Measurements from ENCODE around the gene ADK.

ADK gene

DNA sequence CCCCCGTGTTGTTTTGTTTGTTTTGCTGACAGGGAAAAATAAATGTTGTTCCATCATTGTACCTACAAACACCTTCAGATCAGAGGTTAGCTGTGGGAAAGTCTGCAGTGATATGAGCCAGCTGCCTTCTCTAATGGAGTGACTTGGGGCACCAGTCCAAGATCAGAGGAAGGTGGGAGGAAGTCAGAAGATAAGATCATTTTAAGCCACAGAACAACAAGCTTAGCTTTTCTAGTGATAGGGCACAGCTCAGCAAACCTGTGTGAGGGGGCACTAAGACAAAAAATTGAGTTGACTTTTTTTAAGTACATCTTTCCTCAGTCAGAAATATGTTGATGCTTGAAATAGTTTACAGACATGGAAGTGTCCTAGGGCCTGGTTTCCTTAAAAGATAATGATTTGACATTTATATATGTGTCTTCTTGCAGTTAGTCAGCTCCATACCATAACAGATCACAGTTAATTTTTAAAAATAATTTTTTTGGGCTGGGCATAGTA is 435.1 kb downstream of the ADK start:
- H3K4me3 ChIP-seq (IDR thresholded peaks at IDR 0.05; ENCODE audit: insufficient read depth, low read depth, low read length): no peak overlapping the region

DNA sequence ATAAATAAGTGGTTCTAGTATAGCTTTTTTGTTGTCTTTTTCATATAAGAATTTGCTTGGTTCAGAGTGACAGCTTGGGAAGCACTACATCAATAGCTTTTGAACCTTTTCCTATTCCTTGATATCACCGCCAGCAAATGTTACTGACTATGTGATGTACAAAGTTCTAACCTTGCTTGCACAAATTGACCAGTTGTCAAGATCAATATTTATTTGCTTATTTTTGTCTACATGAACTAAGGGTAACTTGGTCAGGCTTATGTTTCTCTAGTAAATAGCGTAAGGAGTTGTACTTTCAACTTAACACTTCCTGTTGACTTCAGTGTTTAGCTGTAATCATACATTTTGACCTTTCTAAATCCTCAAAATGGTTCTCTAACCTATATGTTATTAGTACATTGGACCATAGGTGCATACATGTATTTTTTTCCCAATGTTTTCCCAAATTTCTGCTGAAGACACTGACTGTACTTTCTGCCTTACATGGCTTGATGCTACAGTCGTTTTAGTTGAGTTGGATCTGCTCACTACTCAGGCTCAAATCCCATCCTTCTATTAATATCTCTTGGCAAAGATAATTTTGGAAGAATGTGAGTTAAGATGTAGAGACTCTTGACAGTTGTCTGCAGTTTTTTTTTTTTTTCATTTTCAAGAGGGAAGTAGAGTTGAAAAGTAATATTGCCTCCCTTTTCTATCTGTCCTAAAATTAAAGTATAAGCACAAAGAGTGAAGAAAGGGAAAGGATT is 436.3 kb downstream of the ADK start:
- peak overlapping the region; percentile 16; the same call in 1 of the 2 replicates for H3K27ac ChIP-seq
- no peak overlapping the region for H3K9ac ChIP-seq
- no peaks in the 10 kb centered on the region for H4K20me1 ChIP-seq (ENCODE audit: insufficient read depth)
- no peak overlapping the region for H2AFZ ChIP-seq (ENCODE audit: low read depth)
- peak overlapping the region; percentile 30; the same call in 1 of the 2 replicates for H3K4me2 ChIP-seq
- H3K36me3 ChIP-seq (ENCODE audit: insufficient read depth): no peaks in the 10 kb centered on the region
- no peak overlapping the region for H3K4me3 ChIP-seq (IDR thresholded peaks at IDR 0.05; ENCODE audit: insufficient read depth, low read depth, low read length)
- H3K4me1 ChIP-seq (ENCODE audit: low read depth, poor library complexity, severe bottlenecking): peaks cover 92% of the 10 kb centered on the region
- TF ChIP-seq, protein P1, sequence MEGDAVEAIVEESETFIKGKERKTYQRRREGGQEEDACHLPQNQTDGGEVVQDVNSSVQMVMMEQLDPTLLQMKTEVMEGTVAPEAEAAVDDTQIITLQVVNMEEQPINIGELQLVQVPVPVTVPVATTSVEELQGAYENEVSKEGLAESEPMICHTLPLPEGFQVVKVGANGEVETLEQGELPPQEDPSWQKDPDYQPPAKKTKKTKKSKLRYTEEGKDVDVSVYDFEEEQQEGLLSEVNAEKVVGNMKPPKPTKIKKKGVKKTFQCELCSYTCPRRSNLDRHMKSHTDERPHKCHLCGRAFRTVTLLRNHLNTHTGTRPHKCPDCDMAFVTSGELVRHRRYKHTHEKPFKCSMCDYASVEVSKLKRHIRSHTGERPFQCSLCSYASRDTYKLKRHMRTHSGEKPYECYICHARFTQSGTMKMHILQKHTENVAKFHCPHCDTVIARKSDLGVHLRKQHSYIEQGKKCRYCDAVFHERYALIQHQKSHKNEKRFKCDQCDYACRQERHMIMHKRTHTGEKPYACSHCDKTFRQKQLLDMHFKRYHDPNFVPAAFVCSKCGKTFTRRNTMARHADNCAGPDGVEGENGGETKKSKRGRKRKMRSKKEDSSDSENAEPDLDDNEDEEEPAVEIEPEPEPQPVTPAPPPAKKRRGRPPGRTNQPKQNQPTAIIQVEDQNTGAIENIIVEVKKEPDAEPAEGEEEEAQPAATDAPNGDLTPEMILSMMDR (conservative IDR thresholded peaks at IDR 0.05; ENCODE audit: low read depth, low read length): no peak
- no peaks in the 10 kb centered on the region for H3K27me3 ChIP-seq (ENCODE audit: insufficient read depth, low read depth)
- H3K79me2 ChIP-seq (ENCODE audit: insufficient read depth, low read depth): no peaks in the 10 kb centered on the region

More for the DNA sequence above, 435.1 kb downstream of the ADK start:
- Histone ChIP-seq H3K27ac (peak overlapping the region; percentile 89), H3K4me2 (peak overlapping the region; percentile 93), H3K9ac (peak overlapping the region; percentile 47), H4K20me1 (ENCODE audit: insufficient read depth) (no peaks in the 10 kb centered on the region), H3K4me1 (ENCODE audit: low read depth, poor library complexity, severe bottlenecking) (peaks cover 80% of the 10 kb centered on the region), H3K27me3 (ENCODE audit: insufficient read depth, low read depth) (no peaks in the 10 kb centered on the region), H3K79me2 (ENCODE audit: insufficient read depth, low read depth) (no peaks in the 10 kb centered on the region), H2AFZ (ENCODE audit: low read depth) (no peak overlapping the region), H3K36me3 (ENCODE audit: insufficient read depth) (no peaks in the 10 kb centered on the region)
- TF ChIP-seq, protein P1 (conservative IDR thresholded peaks at IDR 0.05; ENCODE audit: low read depth, low read length): no peak

DNA sequence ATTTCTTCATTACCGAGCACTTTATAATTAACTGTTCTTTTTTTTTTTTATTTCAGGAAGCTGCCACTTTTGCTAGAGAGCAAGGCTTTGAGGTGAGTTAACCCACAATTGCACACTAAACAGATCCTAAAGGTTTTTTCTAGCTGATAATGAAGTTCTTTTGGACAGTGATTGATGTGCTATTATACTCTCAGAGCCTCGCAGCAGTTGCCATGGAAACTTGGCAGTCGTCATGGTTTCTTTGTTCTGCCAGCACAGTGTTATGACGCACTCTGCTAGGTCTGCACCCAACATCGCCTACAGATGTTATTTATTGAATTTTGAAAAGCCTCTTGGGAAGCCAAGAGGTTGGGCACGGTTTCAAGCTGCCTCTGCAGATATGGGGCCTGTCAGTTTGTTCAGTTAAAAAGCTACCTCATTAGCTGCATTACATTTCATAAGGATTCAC is 438.2 kb downstream of the ADK start:
- peak overlapping the region; percentile 91 for H3K27ac ChIP-seq
- H3K79me2 ChIP-seq (ENCODE audit: insufficient read depth, low read depth): no peaks in the 10 kb centered on the region
- TF ChIP-seq, protein P1 (conservative IDR thresholded peaks at IDR 0.05; ENCODE audit: low read depth, low read length): no peak
- H3K4me2 ChIP-seq: peak overlapping the region; percentile 75
- H4K20me1 ChIP-seq (ENCODE audit: insufficient read depth): no peaks in the 10 kb centered on the region
- no peaks in the 10 kb centered on the region for H3K36me3 ChIP-seq (ENCODE audit: insufficient read depth)
- no peaks in the 10 kb centered on the region for H3K27me3 ChIP-seq (ENCODE audit: insufficient read depth, low read depth)
- no peak overlapping the region for H2AFZ ChIP-seq (ENCODE audit: low read depth)
- H3K9ac ChIP-seq: peak overlapping the region; percentile 61
- H3K4me3 ChIP-seq (IDR thresholded peaks at IDR 0.05; ENCODE audit: insufficient read depth, low read depth, low read length): no peak overlapping the region
- H3K4me1 ChIP-seq (ENCODE audit: low read depth, poor library complexity, severe bottlenecking): peaks cover 93% of the 10 kb centered on the region

DNA sequence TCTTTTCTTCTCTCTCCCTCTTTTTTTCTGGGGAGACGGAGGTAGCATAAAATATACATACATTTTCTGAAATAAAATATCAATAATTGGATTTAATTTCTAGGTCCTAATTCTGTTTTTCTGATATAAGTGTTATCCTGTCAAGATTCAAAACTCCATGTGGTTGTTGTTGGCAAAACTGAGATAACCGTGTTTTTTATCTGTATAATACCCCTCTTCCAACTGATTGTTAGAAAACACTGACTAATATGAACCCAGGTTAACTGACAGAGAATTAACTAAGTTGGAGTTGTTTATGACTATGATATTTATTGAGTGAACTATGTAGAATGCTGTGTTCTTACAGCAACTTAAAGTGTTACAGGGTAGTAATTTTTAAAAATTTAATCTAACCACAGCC is 438.8 kb downstream of the ADK start:
- peak overlapping the region; percentile 61 for H3K9ac ChIP-seq
- no peaks in the 10 kb centered on the region for H4K20me1 ChIP-seq (ENCODE audit: insufficient read depth)

More for the DNA sequence above, 438.8 kb downstream of the ADK start:
- peak overlapping the region; percentile 75 for H3K4me2 ChIP-seq
- H3K79me2 ChIP-seq (ENCODE audit: insufficient read depth, low read depth): no peaks in the 10 kb centered on the region
- TF ChIP-seq, protein P1 (conservative IDR thresholded peaks at IDR 0.05; ENCODE audit: low read depth, low read length): no peak
- H3K36me3 ChIP-seq (ENCODE audit: insufficient read depth): no peaks in the 10 kb centered on the region
- peaks cover 93% of the 10 kb centered on the region for H3K4me1 ChIP-seq (ENCODE audit: low read depth, poor library complexity, severe bottlenecking)
- no peaks in the 10 kb centered on the region for H3K27me3 ChIP-seq (ENCODE audit: insufficient read depth, low read depth)
- no peak overlapping the region for H3K4me3 ChIP-seq (IDR thresholded peaks at IDR 0.05; ENCODE audit: insufficient read depth, low read depth, low read length)
- peak overlapping the region; percentile 91 for H3K27ac ChIP-seq
- H2AFZ ChIP-seq (ENCODE audit: low read depth): no peak overlapping the region
